TTC549 (cell line): ENCODE results near the gene SASH1.

Source experiments
- FAIRE-seq: peaks from 2 replicates; lab custom pipeline; 2012; peaks lifted over from hg19 to GRCh38; lab: Jason Lieb, UNC

The SASH1 gene

DNA sequence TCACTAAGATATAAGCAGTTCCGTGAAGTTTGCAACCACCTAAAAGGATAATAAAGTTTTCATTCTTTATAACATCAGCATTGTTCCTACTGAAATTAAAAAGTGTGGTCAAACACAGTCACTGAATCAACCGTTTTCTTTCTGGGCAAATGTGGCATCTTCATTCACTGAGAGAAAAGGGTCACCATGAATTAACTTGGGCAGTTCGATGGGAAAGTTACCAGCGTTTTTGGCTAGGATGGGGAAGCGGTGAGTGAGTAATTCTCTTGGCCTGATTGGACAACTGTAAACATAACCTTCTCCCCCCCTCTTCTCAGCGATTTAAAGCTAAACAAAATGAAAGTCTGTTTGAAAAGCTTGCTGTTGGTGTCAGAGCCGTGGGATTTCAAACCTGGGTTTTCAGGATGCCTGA is 181.8 kb downstream of the SASH1 start:
- no peak for FAIRE-seq

DNA sequence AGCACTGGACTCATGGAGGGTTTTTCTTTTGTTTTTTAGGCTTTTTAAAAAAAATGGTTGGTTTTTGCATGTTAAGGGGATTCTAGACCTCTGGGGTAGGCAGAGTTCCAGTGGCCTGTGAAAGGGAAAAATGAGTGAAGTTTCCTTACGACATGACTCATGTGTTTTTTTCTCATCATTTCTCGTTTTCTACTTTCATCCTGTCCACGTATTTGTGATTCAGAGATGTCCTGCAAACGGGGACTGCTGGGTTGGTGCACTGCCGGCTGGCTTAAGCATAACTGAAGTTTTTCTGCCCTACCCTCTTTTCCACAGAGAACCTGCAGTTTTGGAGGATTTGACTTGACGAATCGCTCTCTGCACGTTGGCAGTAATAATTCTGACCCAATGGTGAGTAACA is 182.3 kb downstream of the SASH1 start:
- no peak for FAIRE-seq

DNA sequence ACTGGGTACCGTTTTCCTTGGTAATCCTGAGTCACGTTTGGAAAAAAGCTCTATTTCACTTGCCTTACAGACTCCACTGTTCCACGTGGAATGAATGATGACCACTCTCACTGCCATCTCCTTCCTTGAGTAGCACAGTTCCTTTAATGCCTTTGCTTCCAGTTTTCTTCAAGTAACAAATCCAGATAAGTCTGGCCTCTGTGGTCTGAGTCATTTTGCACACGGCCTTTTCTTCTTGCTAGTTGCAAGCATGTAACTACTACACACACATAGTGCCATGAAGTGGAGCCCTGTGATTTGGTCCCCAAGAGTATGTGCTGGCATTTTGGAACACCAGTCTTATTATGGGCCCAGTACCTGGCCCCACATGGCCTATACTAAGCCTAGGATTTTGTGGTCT is 182.8 kb downstream of the SASH1 start:
- no peak for FAIRE-seq

DNA sequence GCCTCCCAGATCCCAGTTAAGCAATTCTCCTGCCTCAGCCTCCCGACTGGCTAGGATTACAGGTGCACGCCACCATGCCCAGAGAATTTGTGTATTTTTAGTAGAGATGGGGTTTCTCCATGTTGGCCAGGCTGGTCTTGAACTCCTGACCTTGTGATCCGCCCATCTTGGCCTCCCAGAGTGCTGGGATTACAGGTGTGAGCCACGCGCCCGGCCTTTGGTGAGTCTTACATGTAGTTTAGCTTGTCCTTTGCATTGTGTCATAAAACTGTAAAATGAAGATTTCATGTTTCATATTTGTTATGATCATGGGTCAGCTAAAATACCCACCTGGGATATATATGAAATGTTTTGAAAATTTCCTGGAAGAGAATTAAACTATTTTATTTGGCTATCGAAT is 183.5 kb downstream of the SASH1 start:
- no peak for FAIRE-seq

DNA sequence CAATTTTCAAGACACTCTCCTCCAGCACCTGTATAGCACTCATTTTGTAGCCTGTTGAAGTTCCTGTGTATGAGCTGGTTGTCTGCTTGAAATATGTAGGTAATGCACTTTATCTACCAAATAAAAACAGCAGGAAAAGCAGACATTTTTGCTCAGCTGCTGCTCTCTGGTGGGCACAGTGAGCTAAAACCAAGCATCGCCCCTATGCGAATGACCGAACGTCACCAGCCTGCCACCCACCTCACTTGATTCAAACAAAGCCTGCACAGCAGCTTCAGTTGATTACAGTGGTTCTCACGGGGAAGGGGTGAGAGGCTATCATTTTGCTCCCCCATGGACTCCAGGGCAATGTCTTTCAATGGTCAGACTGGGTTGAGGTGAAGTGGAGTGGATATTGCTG is 185.7 kb downstream of the SASH1 start:
- no peak for FAIRE-seq

DNA sequence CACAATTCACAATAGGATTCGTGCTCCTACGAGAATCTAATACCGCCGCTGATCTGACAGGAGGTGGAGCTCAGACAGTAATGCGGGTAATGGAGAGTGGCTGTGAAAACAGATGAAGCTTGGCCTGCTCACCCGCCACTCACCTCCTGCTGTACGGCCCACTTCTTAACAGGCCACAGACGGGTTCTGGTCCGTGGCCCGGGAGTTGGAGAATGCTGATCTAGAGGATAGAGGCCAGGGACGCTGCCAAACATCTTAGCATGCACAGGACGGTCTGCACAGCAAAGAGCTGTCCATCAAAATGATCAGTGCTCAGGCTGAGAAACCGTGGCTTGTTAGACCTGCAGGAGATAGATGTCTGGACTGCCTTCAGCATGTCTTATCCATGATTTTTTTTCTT is 186.4 kb downstream of the SASH1 start:
- FAIRE-seq = no peak

DNA sequence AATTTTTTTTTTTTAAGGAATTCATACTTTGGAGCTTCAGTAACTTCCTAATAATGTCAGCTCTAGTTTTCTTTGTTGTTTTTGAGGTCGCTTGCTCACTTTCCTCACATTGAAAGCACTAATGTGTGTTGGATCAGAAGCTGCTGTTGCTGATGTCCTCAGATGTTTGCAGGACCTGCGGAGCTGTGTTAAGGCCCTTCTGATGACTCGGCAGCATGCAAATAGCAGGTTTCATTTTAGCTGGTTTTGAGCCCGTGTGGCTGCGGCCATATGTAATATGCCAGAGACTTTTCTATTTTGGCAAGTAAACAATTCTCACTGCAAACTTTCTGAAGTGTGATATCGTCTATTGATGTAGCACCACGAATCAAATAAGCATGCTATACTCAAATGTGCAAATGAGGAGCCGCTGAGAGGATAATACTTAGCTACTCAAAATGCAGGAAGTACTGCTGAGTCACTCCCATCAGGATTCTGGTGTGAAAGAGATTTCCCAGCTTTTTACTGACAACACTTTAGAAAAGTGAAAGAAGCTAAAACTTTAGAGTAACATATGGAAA is 187.8 kb downstream of the SASH1 start:
- no peak for FAIRE-seq

DNA sequence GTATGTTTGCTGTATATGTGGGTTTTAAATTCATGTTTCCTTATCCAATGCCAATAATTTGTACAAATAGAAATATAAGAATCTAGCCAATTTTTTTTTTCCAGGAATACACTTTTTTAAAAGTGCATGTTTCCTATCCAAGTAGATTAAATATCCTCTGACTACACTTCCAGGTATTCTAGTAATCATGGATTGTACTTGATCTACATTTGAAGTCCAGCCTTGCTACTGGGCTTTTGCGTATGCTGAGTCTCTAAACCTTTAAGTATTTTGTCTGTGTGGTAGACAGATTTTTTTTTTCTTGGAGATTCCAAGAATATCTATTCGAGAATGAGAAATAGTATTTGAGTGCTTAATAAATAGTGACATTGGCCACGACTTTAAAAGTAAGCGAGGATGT is 188.3 kb downstream of the SASH1 start:
- no peak for FAIRE-seq

DNA sequence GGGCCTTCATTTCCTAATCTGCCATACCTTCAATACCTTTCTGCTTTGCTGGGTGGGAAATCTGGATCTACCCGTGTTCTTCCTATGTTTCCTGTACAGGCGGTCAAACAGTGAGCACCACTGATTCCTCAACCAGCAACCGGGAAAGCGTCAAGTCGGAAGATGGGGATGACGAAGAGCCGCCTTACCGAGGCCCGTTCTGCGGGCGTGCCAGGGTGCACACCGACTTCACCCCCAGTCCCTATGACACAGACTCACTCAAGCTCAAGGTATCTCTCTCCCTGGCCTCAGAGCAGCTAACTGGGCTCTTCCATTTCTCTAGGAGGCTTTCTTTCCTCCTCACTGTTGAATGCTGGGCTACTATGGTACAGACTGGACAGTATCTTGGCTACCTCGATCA is 190.1 kb downstream of the SASH1 start:
- FAIRE-seq = no peak

DNA sequence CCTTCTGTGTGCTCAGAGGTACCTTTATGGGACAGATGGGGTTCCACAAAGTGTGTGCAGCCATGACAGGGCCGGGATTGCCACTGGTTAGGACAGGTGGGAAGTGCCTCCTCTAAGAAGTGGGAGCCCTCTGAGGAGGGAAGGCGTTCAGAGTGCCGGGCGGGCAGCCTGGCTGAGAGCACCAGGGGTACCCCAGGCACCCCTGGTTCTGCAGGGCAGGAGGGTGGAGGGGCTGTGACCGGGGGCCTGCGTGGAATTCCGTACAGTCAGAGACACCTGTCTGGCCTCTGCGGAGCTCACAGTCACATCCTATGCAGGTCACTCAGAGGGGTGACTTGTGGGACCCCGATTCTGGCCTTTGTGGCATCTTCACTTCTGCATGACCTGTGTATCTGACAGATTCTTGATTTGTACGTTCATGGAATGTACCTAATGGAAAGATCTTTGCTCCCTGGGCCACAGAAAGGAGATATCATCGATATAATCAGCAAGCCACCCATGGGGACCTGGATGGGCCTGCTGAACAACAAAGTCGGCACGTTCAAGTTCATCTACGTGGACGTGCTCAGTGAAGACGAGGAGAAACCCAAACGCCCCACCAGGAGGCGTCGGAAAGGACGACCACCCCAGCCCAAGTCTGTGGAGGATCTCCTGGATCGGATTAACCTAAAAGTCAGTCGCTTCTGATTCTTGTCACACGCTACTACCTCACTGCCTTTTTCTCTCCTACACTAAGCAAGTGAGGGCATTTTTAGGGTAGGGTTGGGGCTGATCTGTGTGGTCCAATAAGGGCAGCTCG is 190.9 kb downstream of the SASH1 start:
- FAIRE-seq = no peak

DNA sequence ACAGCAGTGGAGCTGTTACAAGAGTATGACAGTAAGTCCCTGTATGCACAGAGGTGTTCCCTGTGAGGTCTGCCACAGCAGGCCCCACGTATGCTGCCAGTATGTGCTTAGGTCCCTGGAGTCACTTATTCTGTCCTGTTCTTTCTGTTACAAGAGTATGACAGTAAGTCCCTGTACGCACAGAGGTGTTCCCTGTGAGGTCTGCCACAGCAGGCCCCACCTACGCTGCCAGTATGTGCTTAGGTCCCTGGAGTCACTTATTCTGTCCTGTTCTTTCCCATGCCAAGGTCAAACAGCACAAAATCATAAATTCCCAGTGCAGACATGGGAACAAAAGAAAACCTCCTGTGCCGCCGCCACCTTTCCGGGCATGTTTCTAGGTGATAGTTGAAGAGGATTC is 192.2 kb downstream of the SASH1 start:
- FAIRE-seq = no peak

DNA sequence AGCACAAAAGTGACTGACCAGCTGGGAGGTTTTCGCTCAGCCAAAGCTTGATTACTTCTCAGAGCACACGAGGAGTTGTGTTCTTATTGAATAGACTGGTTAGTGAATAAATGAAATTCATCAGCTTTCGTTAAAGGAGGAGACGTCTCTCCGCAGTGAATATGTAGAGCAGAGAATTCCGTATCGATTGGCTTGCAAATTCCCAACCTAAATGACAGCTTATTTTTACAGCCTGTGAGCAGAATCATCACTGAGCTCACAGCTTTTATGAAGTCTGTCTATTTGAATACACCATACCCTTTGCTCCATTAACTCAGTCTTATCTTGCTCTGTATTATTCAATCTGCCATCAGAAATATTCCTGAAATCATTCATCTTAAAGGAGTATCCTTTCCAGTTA is 192.7 kb downstream of the SASH1 start:
- FAIRE-seq = no peak

DNA sequence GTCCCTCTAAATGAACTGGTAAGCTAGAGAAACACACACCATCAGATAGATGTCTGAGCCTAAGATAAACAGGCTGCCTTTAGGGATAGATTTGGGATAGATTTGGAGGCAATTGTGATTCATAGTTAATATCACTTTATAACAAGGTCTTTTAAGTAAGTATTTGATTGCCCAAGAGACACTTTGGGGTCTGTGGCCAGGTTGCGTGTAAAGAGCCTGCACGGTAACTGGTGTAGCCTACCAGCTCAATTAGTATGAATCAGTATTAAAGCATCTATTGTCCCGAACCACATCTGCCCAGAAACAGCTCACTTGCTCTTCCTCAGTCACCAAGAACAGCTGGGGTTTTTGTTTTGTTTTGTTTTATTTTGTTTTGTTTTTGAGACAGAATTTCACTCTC is 193.3 kb downstream of the SASH1 start:
- no peak for FAIRE-seq

DNA sequence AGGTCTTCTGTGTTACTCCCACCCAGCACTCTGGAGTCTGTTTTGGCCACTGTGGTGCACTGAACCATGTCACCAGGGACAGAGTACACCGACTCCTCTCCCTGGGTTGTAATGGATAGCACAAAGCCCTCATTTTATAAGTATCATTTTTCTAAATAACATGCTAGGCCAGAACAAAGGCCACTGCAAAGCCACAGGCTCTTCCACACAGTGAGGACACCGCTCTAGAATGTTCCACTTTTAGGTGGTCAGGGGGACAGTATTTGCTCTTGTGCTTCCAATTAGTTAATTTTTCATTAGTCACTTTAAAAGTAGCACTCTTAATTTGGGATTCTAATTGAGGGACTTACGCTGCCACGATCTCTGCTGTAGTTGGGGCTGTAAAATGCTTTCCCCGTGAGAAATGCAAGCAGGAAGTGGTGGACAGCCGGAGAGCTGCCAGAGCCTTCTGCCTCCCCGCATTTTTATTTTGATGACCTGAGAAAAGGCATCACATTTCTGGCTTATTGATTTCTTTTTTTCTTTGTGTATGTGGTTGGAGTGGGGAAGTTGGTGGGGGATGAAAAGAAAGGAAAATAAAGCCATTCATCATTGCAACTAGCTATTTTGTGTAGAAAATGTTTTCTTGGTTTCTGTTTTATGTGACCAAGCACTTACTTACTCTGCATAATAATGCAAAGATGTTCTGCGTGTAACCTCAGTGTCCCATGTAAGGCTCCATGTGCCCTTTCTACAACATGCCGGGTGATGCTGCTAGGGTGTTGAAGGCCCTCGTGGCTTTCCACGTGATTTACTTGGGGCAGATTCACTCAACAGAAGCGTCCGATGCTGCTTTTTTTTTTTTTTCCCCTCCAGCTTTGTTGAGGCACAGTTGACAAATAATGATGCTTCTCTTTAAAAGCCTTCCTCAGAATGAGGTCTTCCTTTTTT is 195.9 kb downstream of the SASH1 start:
- FAIRE-seq = no peak

DNA sequence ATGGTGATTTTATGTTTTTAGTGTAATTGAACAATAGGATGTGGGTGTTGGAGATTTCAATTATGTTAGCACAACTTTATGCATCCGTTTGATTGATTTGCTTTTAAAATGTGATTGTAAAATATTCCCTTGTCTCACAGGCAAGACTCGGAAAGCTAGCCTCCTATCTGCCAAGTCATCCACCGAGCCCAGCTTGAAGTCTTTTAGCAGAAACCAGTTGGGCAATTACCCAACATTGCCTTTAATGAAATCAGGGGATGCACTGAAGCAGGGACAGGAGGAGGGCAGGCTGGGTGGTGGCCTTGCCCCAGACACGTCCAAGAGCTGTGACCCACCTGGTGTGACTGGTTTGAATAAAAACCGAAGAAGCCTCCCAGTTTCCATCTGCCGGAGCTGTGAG is 200.9 kb downstream of the SASH1 start:
- no peak for FAIRE-seq

DNA sequence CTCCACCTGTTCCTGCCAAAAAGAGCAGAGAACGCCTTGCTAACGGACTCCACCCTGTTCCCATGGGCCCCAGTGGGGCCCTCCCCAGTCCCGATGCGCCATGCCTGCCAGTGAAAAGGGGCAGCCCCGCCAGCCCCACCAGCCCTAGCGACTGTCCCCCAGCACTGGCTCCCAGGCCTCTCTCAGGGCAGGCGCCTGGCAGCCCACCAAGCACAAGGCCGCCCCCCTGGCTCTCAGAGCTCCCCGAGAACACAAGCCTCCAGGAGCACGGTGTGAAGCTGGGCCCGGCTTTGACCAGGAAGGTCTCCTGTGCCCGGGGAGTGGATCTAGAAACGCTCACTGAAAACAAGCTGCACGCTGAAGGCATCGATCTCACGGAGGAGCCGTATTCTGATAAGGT is 201.8 kb downstream of the SASH1 start:
- FAIRE-seq = no peak

DNA sequence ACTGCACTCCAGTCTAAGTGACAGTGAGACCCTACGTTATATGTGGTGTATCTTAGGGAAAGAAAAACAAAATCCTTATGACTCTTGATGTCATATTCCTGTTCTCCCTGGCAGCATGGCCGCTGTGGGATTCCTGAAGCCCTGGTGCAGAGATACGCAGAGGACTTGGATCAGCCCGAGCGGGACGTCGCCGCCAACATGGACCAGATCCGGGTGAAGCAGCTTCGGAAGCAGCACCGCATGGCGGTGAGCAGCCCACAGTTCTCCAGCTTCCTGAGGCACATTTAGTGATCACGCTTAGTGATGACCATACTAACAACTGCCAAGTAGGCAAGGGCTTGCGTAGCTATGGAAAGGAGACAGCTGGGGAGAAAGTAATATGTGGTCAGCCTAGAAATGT is 203.3 kb downstream of the SASH1 start:
- no peak for FAIRE-seq

DNA sequence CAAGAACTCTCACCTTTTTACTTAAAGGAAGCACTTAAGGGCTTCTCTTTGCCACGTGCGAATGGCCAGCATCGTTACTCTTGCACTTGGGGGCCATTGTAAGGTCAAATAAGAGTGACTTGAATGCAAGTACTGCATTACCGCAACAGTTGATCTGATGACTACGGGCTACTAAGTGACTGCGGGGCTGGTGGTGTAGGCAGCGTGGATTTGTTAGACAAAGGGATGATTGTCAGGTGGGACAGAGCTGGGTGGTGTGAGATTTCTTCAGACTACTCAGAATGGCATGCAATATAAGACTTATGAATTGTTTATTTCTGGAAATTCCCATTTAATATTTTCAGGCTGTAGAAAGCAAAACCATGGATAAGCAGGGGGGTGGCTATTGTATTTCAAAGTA is 204.5 kb downstream of the SASH1 start:
- no peak for FAIRE-seq

DNA sequence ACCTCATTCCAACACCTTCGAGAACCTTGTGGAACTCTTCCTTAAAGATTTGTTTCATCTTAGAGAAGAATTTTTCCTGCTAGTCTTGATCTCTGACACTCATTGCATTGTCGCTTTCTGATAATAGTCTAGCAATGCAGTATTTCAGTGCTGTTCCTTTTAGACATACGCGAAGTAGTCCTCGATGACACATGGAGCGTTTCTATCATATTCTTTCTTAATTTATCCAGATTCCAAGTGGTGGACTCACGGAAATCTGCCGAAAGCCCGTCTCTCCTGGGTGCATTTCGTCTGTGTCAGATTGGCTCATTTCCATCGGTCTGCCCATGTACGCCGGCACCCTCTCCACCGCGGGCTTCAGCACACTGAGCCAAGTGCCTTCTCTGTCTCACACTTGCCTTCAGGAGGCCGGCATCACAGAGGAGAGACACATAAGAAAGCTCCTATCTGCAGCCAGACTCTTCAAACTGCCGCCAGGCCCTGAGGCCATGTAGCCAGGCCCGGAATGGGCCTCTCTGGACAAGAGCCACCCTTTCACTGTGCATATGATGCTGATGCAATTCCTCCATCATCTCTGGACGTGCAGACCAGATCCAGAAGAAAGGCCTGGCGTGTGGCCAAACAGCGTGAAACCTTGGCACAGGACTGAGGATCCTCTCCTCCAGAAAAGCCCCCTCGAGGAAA is 205.6 kb downstream of the SASH1 start:
- FAIRE-seq = no peak

DNA sequence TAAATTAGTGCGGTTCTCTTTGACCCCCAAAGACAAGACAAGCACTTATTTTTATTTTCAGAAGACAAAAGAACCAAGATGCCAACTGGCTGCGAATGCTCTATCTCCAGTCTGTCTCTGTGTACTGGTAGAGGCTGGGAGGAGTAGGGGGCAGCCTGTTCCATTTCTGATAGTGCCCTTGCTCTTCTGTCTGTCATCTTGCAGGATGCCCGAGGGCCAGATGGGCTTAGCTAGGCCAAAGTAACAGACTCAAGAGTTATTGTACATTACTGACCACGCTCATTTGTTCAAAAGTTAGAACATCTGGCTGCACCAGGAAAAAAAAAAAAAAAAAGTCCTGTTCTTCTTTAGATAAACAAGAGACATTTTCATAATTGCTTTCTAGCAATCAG is 206.1 kb downstream of the SASH1 start:
- no peak for FAIRE-seq

DNA sequence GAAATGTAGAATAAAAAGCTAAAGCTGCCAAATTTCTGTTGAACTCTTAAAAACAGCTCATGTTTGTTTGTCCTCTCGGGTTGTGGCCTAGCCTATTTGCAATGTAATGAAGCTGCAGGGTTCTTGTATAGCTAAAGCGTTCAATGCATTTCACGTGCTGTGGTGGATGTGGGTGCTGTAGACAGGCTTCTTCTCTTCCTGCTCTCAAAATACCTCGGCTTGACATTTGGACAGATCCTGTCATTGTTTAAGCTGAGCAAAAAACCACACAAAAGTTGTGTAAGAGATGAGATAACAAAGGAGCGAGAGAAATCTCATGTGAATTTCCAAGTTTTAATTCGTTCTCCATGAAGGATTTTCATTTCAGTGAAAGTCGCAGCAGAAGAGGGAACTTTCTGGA is 207.9 kb downstream of the SASH1 start:
- FAIRE-seq = no peak

DNA sequence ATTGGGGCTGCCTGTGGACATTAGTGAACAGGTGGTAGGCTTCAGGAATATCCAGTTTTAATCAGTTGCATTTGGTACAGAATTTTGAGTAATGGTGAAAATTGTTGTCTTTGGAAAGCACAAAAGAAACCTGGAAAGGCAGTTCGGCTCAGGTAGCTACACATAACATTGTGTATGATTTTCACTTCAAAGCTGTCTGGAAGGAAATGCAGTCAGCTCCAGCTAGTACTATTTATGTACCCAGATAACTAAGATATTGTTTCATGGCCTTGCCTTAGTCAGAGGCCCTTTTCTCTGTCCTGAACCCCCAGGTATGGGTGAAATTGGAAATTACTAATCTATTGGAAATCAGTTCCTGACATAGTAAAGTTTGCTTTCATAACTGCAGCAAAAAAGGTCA is 208.6 kb downstream of the SASH1 start:
- no peak for FAIRE-seq

DNA sequence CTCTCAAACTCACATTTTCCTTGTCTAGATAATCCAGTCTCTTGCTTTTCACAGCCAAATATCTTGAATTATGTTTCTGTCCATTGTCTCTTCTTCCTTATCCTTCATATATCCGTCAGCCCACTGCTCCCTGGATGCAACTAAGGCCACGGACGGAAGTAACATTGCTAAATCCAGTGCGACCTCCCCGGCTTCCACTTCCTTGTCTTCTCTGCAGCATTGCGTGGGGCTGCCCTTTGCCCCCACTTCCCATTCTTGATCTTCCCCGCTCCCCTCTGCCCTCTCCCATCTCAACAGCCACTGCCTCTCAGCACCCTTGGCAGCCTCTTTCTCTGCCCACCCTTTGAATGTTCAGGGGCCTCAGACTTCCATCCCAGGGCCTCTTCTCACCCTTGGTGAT is 213.8 kb downstream of the SASH1 start:
- FAIRE-seq = no peak
